ENCODE results near the gene HSF2BP.
A peak's percentile ranks its signal among the peaks of the same experiment; 100 is the strongest.

The HSF2BP gene

DNA sequence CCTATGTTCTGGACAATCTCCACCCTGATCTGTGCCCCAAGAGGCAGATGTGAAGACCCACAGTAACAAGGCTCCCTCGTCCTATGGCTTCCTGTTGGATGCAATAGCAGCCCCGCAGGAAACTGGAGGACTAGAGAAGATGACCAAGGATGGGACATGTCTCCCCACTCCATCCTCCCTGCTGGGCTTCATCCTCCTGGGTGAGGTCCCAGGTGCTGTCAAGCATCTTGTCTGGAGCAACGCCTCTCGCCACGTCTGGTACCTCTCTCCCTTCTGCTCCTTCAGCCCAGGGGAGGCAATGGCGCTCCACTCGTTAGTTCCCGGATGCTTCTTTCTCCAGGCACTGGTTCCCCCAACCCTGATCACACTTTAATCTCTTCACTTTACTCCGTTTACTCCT, 11.1 kb downstream of the HSF2BP start:
- no peak for DNase-seq

DNA sequence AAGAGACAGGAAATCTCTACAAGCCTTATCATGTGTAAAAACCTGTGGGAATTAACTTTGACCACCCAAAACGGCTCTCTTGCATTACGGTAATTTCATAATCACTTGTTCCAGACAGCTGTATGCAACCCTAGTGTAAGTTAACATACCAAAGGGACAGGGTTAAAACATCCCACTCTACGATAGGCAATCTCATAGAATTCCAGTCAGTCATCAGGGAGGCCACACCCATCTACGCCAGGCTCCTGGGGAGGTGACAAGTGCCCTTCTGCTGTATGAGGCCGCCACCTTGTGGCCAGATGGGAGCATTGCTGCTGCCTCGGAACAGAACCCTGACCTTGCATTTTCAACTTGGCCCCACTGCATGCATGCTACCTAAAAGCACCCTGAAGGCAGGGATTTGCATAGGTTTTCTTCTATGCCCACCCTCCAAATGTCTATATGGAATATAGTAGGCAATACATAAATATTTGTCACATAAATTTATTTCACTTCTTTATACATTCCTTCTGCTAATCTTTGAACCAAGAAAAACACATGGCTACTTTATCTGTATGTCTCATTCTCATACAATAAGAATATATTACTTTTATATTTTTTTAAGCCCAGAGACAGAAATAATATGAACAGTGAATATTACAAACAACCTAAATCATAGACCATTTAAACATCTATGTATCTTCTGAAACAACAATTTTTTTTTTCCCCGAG, 12.6 kb downstream of the HSF2BP start:
- peak; percentile 80 for DNase-seq

DNA sequence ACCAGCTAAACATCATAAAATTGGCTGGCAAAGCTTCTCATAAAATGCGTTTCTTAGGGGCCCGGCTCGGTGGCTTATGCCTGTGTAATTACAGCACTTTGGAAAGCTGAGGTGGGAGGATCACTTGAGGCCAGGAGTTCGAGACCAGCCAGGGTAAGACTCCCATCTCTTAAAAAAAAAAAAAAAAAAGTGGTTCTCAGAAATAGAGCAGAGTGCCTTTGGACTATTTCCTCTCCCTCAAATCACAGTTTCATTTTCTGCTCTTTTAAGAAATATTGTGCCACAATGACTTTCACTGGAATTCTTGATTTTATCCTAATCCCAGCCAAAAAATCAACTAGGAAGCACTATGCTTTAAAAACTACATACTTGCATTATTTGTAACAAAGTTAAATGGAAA, 13.3 kb downstream of the HSF2BP start:
- no peak for DNase-seq

DNA sequence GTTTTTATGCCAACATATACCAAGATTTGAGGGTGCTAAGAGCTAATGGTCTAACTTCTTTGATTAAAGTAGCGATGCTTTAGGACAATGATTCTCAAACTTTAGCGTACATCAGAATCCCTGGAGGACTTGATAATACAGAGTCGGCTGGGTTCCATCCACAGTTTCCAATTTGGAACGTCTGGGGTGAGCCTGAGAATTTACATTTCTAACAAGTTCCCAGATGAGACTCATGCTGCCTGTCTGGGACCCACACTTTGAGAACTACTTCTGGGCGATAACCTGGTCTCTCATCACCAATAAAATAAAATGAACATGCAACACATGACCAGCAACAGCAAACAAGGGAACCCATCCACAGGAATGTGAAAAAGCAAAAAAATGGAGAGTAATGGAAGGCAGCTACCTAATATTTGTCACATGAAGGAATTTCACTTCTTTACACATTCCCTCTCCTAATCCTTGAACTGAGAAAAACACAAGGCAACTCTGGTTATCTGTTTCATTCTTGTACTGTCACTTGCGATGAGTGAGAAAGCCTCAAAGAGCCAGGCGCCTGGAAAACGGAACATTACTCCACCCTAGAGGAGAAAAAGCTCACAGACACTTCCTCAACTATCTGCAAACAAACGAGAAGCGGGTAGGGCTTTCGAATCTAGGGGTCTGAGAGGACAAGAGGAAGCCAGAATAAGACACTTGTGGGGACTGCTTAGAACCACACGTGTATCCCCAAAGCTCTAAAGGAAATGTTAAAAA, 14.0 kb downstream of the HSF2BP start:
- DNase-seq = no peak

DNA sequence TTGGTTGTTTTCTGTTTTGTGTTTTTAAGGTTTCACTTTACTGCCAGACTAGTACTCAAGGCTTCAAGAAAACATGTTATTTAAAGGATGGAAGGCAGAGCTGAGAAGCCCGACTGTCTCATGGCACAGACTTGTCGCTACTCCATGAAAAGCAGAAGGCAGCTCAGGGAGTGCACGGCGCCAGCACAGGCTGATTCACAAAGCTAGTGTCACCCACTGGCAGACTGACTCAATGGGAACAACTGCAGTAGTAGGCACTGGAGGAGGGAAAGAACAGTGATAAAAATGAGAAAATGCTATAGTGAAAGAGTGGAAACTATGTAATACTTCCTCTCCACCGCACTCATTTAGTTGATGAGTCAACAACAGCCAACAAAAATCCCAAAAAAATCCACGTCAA, 14.7 kb downstream of the HSF2BP start:
- DNase-seq = no peak

DNA sequence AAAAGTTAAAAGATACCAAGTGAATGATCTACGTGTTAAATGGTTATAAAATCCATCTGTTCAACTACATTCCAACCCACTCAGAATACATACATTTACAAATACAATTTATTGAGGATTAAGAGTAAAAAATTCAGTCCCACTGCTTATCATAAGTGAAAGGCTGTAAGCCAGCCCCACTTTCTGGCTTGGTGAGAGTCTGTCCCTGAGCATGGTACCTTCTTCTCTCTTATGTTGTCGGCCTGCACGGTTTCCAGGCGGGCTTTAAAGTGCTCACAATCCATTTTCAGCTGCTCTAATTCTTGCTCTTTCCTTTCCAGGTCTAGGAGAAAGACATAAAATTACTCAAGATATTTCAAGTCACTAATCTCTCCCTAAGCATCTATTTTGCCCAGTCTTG, 15.2 kb downstream of the HSF2BP start:
- DNase-seq = no peak

DNA sequence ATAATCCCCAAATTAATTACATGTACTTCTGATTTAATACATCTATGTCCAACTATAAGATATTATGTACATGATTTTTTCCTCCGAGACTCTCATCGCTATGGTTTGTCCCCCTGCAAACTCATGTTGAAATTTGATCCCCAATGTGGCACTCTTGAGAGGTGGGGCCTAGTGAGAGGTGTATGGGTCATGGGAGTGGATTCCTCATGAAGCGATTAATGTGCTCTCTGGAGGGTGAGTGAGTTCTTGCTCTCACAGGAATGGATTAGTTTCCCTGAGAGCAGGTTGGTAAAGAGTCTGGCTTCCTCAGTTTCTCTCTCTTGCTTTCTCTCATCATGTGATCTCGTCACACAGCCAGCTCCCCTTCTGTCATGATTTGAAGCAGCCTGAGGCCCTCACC, 16.1 kb downstream of the HSF2BP start:
- DNase-seq = no peak

DNA sequence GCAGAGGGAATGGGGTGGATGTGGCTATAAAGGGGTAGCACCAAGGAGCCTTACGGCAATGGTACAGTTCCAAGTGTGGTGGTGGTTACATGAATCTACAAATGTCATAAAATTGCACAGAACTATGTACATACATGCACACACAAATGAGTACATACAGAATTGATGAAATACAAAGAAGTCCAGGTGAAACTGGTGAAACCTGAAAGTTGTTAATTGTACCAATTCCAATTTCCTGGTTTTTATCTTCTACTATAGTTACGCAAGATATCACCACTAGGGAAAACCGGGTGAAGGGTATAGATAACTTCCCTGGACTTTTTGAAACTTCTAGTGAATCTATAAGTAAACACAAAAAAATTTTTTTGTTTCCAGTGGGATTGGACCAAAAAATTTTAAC, 18.9 kb downstream of the HSF2BP start:
- no peak for DNase-seq

DNA sequence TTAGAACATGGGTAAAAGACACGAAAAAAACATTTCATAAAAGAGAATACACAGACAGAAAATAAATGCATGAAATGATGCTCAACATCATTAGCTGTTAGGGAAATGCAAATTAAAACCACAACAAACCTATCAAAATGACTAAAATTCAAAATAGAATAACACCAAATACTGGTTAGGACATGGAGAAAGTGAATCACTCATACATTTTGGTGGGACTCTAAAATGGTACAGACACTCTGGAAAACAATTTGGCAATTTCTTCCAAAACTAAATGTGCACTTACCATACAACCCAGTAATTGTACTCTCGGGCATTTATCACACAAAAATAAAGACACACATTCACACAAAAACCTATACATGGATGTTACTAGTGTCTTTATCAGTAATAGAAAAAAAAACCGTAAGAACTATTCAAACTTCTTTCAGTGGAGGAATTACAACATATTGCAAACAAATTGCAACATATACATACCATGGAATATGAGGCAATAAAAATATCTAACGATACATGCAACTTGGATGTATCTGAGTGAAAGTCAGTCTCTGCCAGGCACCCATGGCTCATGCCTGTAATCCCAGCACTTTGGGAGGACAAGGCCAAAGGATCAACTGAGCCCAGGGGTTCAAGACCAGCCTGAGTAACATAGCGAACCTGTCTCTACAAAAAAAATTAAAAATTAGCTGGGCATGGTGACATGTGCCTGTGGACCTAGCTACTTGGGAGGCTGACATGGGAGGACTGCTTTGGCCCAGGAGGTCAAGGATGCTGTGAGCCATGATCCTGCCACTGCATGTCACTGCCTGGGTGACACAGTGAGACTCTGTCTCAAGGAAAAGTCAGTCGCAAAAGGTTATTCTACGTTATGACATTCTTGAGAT, 19.6 kb downstream of the HSF2BP start:
- DNase-seq = no peak

DNA sequence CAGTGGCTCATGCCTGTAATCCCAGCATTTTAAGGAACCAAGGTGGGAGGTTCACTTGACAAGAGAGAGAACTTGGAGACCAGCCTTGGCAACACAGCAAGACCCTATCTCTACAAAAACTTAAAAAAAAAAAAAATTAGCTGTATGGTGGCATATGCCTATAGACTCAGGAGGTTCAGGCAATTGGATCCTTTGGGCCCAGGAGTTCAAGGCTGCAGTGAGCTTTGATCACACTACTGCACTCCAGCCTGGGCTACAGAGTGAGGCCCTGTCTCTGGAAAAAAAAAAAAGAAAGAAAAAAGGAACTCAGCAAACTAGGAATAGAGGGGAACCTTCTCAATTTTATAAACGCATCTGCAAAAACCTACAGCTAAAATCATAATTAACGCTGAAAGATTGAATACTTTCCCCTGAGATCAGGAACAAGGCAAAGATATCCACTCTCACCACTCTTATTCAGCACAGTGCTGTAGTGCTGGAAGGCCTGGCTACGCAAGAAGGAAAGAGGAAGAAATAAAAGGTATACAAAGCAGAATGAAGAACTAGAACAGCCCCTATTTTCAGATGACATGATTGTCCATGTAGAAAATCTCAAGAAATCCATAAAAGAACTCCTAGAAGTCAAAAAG, 21.6 kb downstream of the HSF2BP start:
- DNase-seq = no peak

DNA sequence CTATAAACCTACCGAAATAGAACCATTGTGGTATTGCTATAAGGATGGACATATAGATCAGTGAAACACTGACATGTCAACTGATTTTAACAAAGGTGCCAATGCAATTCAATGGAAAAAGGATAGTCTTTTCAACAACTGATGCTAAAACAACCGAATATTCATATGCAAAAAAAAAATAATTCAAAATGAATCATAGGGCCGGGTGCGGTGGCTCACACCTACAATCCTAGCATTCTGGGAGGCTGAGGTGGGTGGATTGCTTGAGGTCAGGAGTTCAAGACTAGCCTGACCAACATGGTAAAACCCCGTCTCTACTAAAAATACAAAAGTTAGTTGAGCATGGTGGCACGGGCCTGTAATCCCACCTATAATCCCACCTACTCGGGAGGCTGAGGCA, 23.9 kb downstream of the HSF2BP start:
- DNase-seq = no peak

DNA sequence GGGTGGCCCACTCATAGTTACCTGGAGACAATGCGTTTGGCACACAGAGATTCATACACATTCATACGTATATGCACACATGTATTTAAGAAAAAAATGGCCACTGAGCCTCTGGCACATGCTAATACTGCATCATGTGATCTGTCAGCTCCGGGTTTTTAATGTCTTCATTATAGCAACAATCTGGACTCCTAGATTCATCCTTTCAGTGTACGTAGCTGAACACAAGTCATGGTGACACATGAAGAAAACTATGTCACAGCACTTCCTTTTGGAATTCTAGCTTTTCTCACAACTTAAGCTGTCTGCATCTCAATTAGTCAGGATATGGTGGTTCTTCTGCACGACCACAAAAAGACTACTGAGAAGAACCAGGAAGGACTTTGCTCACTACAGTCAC, 24.7 kb downstream of the HSF2BP start:
- no peak for DNase-seq

DNA sequence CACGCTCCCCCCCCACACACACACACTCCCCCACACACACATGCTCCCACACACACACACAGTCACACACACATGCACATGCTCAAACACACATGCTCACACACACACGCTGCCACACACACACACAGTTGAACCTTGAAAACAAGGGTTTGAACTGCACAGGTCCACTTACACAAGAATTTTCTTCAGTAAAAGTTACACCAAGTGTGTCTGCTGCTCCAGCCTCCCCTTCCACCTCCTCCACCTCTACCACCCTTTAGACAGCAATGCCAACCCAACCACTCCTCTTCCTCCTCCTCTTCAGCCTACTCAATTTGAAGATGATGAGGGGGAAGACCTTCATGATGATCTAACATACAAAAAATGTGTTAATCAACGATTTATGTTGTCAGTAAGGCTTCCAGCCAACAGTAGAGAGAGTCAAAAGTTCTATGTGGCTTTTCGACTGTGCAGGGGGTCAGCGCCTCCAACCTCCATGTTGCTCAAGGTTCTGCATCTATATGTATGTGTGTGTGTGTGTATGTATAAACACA, 26.8 kb downstream of the HSF2BP start:
- no peak for DNase-seq

DNA sequence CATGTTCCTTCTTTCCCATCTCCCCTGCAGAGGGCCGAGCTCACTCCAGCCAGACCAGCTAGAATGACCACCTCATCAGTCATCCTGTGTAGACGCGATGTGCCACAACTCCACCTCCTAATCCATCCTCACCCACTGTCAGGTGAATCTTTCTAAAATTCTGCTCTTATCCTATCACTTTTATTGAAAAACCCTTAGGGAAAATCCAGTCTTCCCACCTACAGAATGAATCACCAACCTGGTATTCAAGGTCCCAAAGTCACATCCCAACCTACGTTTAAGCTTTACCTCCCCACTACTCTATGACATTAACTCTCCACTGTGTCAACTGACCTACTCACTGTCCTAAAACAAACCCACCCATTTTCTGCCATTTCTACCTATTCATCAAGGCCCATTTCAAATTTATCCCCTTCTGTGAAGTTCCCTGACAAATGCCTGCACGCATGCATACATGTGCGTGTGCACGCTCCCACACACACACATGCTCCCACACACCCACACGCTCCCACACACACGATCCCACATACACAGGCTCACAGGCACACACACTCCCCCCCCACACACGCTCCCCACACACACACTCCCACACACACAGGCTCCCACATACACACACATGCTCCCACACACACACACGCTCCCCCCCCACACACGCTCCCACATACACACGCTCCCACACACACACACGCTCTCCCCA, 27.7 kb downstream of the HSF2BP start:
- DNase-seq = no peak

DNA sequence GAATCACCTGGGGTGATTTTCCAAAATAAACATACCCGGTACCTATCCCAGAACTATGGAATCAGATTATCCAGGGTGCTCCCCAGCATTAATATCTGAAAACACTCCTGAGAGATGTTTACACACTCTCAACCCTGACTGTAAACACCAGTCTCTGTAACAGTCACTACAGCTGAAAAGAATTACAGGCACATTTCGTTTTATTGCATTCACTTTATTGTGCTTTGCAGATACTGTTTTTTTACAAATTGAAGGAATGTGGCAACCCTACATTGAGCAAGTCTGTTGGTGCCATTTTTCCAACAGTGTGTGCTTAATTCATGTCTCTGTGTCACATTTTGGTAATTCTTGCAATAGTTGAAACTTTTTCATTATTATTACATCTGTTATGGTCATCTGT, 31.8 kb downstream of the HSF2BP start:
- no peak for DNase-seq

DNA sequence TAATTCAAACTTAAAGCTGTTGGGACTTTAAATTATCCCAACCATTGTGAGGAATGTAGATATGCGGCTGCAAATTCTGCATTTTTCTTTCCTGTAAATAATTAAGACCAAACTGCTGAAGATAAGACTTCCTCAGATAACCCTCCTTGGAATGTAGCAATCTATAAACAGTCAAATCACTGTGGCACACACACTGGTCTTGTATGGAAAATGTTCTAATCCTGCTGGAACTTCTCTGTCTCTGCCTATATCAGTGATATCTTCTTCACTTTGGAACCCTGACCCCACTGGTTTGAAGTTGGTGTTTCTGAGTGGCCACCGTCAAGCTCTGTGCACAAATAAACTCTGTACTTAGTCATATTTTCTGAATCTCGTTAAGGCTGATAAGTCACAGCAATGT, 32.9 kb downstream of the HSF2BP start:
- no peak for DNase-seq

DNA sequence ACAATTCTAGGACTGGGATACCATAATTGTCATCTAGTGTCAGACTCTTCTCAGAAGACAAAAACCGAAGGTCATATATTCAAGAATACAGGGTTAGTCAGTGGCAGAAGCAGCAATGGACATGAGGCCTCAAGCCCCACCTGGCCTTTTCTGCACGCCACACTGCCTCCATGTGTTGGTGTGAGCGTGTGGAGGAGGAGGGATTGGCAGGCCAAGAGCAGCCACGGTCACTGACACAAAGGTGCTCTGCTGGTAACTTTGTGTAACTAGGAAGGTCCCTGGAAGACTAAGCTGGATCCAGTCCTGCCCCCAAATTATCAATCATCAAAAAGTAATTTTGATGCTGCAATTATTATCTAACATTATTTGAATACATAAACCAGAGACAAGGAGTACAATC, 34.9 kb downstream of the HSF2BP start:
- no peak for DNase-seq

DNA sequence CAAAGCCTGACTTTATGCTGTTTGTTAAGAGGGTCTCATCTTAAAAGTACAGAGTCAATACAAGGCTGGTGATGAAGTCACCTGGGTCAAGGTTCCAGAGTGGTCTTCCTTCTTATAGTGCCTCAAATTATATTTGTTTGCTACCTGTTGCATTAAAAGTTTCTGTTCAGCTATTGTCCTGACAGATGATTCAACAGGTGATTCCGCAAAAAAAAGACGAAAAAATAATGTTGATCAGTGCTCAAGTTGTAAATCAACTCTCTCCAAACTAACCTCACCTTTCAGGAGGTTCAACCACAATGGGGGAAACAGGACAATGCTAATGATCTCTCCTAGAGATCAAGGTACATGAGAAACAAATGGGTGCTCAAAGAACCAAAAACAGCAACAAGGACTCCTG, 35.7 kb downstream of the HSF2BP start:
- no peak for DNase-seq

DNA sequence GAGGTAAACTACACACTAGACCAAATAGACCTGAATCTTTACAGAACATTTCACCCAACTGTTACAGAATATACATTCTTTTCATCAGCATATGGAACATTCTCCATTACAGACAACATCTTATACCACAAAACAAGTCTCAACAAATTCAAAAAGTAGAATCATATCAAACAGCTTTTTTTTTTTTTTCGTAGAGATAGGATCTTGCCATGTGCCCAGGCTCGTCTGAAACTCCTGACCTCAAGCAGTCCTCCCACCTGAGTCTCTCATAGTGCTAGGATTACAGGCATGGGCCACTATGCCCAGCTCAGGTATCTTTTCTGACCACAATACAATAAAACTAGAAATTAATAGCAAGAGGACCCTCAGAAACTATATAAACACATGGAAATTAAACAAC, 36.5 kb downstream of the HSF2BP start:
- DNase-seq = no peak

DNA sequence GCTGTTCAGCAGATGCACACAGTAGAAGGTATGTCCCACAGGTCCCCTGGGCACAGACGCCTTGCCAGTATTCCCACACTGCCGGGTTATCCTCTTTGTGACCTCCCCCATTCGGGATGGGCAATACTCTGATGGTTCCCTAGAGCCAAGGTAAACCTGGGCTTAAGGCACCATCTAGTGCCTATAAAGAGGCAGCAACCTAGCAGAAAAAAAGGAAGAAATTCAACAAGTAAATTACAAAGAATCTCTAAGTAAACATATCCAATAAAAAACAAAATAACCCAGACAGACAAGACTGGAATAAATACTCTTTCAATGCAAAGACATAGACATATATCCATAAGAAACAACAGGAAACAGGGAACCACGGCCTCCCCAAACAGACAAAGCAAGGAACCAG, 39.4 kb downstream of the HSF2BP start:
- DNase-seq = no peak

DNA sequence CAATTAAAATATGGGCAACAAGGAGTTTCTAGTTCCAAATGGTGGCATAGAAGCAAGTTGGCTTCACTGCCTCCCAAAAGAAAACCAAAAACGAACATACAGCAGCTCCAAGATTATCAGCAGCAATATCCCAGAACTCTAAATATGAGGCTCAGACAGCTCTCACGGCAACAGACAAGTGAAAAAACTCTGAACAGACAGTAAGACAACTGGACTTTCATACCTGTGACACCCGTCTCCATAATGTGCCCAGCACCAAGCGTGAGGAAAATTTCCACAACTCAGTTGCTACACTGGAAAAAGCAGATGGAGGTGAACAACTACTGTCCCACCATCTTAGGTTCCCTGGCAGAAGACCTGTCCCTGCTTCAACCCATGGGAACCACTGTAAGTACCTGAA, 39.9 kb downstream of the HSF2BP start:
- no peak for DNase-seq

DNA sequence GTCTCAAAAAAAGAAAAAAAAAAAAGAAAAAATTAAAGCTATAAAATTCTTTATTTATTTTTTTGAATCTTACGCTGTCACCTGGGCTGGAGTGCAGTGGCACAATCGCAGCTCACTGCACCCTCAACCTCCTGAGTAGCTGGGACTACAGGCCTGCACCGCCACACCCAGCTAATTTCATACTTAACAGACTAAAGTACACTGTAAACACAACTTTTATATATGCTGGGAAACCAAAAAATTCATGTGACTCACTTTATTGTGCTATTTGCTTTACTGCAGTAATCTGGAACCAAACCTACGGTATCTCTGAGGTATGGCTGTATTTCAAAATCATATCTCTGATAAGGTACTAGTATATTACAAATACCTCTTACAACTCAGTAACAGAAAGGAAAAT, 40.3 kb downstream of the HSF2BP start:
- DNase-seq = no peak

All from central memory CD4-positive, alpha-beta T cell (primary cell).